Endodermal cell (in vitro differentiated cells): ENCODE measurements around the gene CNTN6. TPM values are rescaled to one million over a fixed set of nuclear protein-coding genes. Genes with fewer than 3 reads are reported as not detected.

Source experiments
- DNase-seq: peaks from one replicate; pipeline ENCODE4 v3.0.0-alpha.2; 2017
- H3K27ac ChIP-seq: 2 replicates; pipeline ENCODE4 v1.5.1; 2013; ENCODE audit warnings: mild to moderate bottlenecking, low read depth, low read length, moderate library complexity
- H3K27me3 ChIP-seq: 2 replicates; pipeline ENCODE4 v1.6.1; 2013; ENCODE audit warnings: mild to moderate bottlenecking, low read length, moderate library complexity; ENCODE audit not compliant: insufficient read depth, control insufficient read depth, poor library complexity, severe bottlenecking
- H3K36me3 ChIP-seq: 2 replicates; pipeline ENCODE4 v1.7.0; 2013; ENCODE audit warnings: mild to moderate bottlenecking, low read length, moderate library complexity; ENCODE audit not compliant: control insufficient read depth, insufficient read depth
- H3K4me1 ChIP-seq: one replicate; pipeline ENCODE4 v1.7.0; 2013; ENCODE audit warnings: low read length; ENCODE audit not compliant: control insufficient read depth, insufficient read depth
- H3K4me3 ChIP-seq: 2 replicates; pipeline ENCODE4 v1.5.1; 2013; ENCODE audit warnings: mild to moderate bottlenecking, low read length, moderate library complexity
- H3K9ac ChIP-seq: 2 replicates; pipeline ENCODE4 v1.6.1; 2013; ENCODE audit warnings: mild to moderate bottlenecking, low read length, moderate library complexity; ENCODE audit not compliant: poor library complexity, severe bottlenecking; ENCODE audit errors: extremely low read depth
- H3K9me3 ChIP-seq: 2 replicates; pipeline ENCODE4 v1.6.1; 2013; ENCODE audit warnings: mild to moderate bottlenecking, low read length, moderate library complexity; ENCODE audit not compliant: control insufficient read depth
- H3K27ac Mint-ChIP-seq: 2 replicates; pipeline ENCODE4 v1.8.0; 2020; ENCODE audit warnings: mixed read lengths
- H3K27me3 Mint-ChIP-seq: 2 replicates; pipeline ENCODE4 v1.8.0; 2021; ENCODE audit warnings: mild to moderate bottlenecking, mixed read lengths; ENCODE audit not compliant: insufficient read depth
- H3K36me3 Mint-ChIP-seq: 2 replicates; pipeline ENCODE4 v1.8.0; 2020; ENCODE audit warnings: low read depth, mixed read lengths
- H3K4me1 Mint-ChIP-seq: 2 replicates; pipeline ENCODE4 v1.8.0; 2020; ENCODE audit warnings: mixed read lengths
- H3K4me3 Mint-ChIP-seq: 2 replicates; pipeline ENCODE4 v1.8.0; 2020; ENCODE audit warnings: mild to moderate bottlenecking, moderate library complexity, mixed read lengths
- H3K9me3 Mint-ChIP-seq: 2 replicates; pipeline ENCODE4 v1.8.0; 2020; ENCODE audit warnings: mild to moderate bottlenecking, mixed read lengths
- CTCF ChIP-seq: fragments of 200-600 bp; sonication (generic); conservative IDR thresholded peaks from 2 replicates; pipeline ENCODE4 v1.5.0; 2021; ENCODE audit warnings: antibody characterized with exemption, mild to moderate bottlenecking
- WGBS, 2 experiments: methylation state at CpG; one replicate each; pipeline versions ENCODE4 v1.1.5 to v1.1.7; 2013; ENCODE audit warnings: missing lambda C conversion rate in 2 of 2, mixed read lengths in 1 of 2; ENCODE audit not compliant: insufficient coverage in 1 of 2, insufficient read length in 1 of 2; 5-methylcytosine and 5-hydroxymethylcytosine counted together
- total RNA-seq, 2 donors: library from RNA; stranded (reverse); fragmentation: NEBNext Ultra II Directional in 1 of 2; extraction: Animal tissue kit (Norgen Biotek cat#: 25700) in 1 of 2; gene quantifications; 2 replicates in 1 of 2; 3 replicates in 1 of 2; pipeline ENCODE4 v1.2.1, GENCODE V29; 2021

Gene CNTN6
- total RNA-seq, 2 donors from 2014 or later: 0.31 to 0.51 TPM

GRCh38 chr3:1272546-1273265 lies 179.9 kb downstream of the CNTN6 start:
- Mint-ChIP-seq H3K4me3 (no peak overlapping the region), H3K36me3 (peaks cover 5% of the 10 kb centered on the region), H3K27me3 (no peaks in the 10 kb centered on the region), H3K4me1 (peaks cover 1% of the 10 kb centered on the region), H3K27ac (no peak overlapping the region), H3K9me3 (peaks cover 13% of the 10 kb centered on the region)
- peaks cover 41% of the 10 kb centered on the region for H3K9me3 ChIP-seq
- H3K27me3 ChIP-seq: no peaks in the 10 kb centered on the region
- no peaks in the 10 kb centered on the region for H3K4me1 ChIP-seq
- no peak overlapping the region for H3K27ac ChIP-seq
- H3K36me3 ChIP-seq: no peaks in the 10 kb centered on the region
- 74 to 88% methylated on average over 3 to 4 of the region's 4 CpGs for WGBS, 2 experiments
- DNase-seq: no peak
- no peak for TF ChIP-seq CTCF
- no peak overlapping the region for H3K9ac ChIP-seq
- no peak overlapping the region for H3K4me3 ChIP-seq

- Mint-ChIP-seq H3K27ac (no peak overlapping the region), H3K9me3 (peaks cover 13% of the 10 kb centered on the region), H3K4me3 (no peak overlapping the region), H3K27me3 (no peaks in the 10 kb centered on the region), H3K36me3 (peaks cover 5% of the 10 kb centered on the region), H3K4me1 (peaks cover 19% of the 10 kb centered on the region)
- H3K36me3 ChIP-seq: no peaks in the 10 kb centered on the region
- no peaks in the 10 kb centered on the region for H3K4me1 ChIP-seq
- DNase-seq: peak; percentile 69
- H3K9ac ChIP-seq: no peak overlapping the region
- peaks cover 37% of the 10 kb centered on the region for H3K9me3 ChIP-seq
- 40 to 75% methylated on average over 3 to 4 of the region's 4 CpGs for WGBS, 2 experiments
- peak; percentile 70 for TF ChIP-seq CTCF
- no peaks in the 10 kb centered on the region for H3K27me3 ChIP-seq
- no peak overlapping the region for H3K27ac ChIP-seq
- no peak overlapping the region for H3K4me3 ChIP-seq
Measured at GRCh38 chr3:1275495-1275894, 182.7 kb downstream of the CNTN6 start.

GRCh38 chr3:1287815-1288214 lies 195.0 kb downstream of the CNTN6 start:
- H3K4me1 Mint-ChIP-seq: peaks cover 34% of the 10 kb centered on the region
- WGBS, 2 experiments: 74 to 79% methylated on average over 3 to 4 of the region's 4 CpGs
- DNase-seq: no peak
- H3K27me3 Mint-ChIP-seq: no peaks in the 10 kb centered on the region
- H3K4me1 ChIP-seq: no peaks in the 10 kb centered on the region
- H3K27ac ChIP-seq: no peak overlapping the region
- no peaks in the 10 kb centered on the region for H3K36me3 ChIP-seq
- no peaks in the 10 kb centered on the region for H3K27me3 ChIP-seq
- peaks cover 45% of the 10 kb centered on the region for H3K9me3 ChIP-seq
- peaks cover 2% of the 10 kb centered on the region for H3K36me3 Mint-ChIP-seq
- no peak for TF ChIP-seq CTCF
- peaks cover 9% of the 10 kb centered on the region for H3K9me3 Mint-ChIP-seq
- H3K4me3 Mint-ChIP-seq: no peak overlapping the region
- no peak overlapping the region for H3K27ac Mint-ChIP-seq
- no peak overlapping the region for H3K4me3 ChIP-seq
- no peak overlapping the region for H3K9ac ChIP-seq
